ENCODE data around the gene GNG13. TPM values are rescaled to one million over a fixed set of nuclear protein-coding genes. Genes with fewer than 3 reads are reported as not detected.
A peak's percentile ranks its signal among the peaks of the same experiment; 100 is the strongest.

GNG13 gene
- total and polyA plus RNA-seq, 9 donors: not detected

DNA sequence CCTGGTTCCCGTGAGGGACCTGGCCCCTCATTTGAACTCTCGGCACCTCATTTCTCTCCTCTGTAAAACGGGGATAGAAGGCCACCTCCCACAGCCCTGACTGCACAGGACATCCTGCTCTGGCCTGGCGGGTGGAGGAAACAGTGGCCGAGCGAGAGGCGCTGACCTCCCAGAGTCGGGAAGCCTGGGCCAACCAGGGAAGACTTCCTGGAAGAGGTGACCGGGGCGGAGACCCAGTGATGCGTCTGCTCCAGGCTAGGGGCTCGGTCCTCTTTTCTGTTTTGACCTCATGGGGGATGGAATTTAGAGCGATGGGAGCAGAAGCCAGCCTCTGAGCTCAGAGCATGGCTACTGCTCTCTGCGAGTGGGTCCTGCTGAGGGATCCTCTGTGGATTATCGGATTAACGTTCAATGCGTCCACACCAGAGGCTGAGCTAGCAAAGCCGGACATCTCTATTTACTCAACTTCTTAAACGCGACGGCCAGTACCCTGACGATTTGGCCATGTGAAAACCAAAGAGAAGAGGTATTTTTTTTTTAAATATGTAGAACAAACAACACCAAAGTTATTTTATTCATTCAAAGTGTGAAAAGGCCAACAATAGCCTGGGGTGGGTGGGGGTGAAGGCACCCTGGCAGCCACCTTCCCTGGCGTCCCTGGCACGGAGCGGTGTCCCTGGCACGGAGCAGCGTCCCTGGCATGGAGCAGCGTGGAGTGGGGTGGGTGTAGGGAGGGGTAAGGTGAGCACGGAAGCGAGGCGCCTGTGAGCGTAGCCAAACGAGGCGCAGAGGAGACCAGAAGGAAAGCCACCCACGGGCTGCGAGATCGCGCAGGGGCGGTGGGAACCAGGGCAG, 49.2 kb downstream of the GNG13 start:
- DNase-seq: no peak
- 52 to 60% (median 58%) methylated on average over 39 of the region's 39 CpGs for whole genome bisulfite sequencing, 3 donors
- intact Hi-C loops (cut with DNase I): no loop called here
- TF ChIP-seq, protein P1, sequence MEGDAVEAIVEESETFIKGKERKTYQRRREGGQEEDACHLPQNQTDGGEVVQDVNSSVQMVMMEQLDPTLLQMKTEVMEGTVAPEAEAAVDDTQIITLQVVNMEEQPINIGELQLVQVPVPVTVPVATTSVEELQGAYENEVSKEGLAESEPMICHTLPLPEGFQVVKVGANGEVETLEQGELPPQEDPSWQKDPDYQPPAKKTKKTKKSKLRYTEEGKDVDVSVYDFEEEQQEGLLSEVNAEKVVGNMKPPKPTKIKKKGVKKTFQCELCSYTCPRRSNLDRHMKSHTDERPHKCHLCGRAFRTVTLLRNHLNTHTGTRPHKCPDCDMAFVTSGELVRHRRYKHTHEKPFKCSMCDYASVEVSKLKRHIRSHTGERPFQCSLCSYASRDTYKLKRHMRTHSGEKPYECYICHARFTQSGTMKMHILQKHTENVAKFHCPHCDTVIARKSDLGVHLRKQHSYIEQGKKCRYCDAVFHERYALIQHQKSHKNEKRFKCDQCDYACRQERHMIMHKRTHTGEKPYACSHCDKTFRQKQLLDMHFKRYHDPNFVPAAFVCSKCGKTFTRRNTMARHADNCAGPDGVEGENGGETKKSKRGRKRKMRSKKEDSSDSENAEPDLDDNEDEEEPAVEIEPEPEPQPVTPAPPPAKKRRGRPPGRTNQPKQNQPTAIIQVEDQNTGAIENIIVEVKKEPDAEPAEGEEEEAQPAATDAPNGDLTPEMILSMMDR (IDR thresholded peaks at IDR 0.05): no peak
- no peaks in the 10 kb centered on the region for H3K4me1 ChIP-seq (ENCODE audit: insufficient read depth)
- H3K27ac ChIP-seq: no peak overlapping the region
- H3K9me3 ChIP-seq: peaks cover 0 to under 1% of the 10 kb centered on the region in 2 donors
- H3K27me3 ChIP-seq: no peaks in the 10 kb centered on the region
- H3K4me3 ChIP-seq: no peak overlapping the region
- H3K36me3 ChIP-seq: no peaks in the 10 kb centered on the region

DNA sequence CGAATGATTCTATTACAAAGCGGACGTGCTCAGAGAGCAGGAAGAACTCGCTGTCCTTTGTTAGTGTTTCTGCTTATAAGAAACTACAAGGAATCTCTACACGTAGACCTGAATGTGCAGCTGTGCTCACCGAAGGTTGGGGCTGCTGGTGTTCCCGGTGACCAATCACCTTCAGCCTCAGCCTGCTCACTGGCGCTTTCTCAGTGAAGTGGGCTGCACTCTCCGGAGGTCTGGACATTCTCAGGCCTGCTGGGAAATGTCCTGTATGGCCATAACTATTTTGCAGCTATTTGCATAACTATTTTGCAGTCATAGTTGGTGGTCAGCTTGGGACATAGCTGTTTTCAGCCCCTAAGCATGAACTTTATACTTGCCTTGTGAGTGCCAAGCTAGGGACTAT, 50.0 kb downstream of the GNG13 start:
- TF ChIP-seq, protein P1 (IDR thresholded peaks at IDR 0.05): no peak
- TF ChIP-seq POLR2A (IDR thresholded peaks at IDR 0.05) (no peak), EP300 (IDR thresholded peaks at IDR 0.05) (no peak)
- H3K27ac ChIP-seq: no peak overlapping the region
- H3K27me3 ChIP-seq: no peaks in the 10 kb centered on the region
- no peak overlapping the region for H3K4me3 ChIP-seq
- no peaks in the 10 kb centered on the region for H3K36me3 ChIP-seq
- 34 to 48% (median 48%) methylated on average over 9 of the region's 9 CpGs for WGBS, 3 donors
- H3K9me3 ChIP-seq: no peaks in the 10 kb centered on the region
- no peak for DNase-seq
- H3K4me1 ChIP-seq (ENCODE audit: insufficient read depth): no peaks in the 10 kb centered on the region
- intact Hi-C loops (cut with DNase I): no loop called here

DNA sequence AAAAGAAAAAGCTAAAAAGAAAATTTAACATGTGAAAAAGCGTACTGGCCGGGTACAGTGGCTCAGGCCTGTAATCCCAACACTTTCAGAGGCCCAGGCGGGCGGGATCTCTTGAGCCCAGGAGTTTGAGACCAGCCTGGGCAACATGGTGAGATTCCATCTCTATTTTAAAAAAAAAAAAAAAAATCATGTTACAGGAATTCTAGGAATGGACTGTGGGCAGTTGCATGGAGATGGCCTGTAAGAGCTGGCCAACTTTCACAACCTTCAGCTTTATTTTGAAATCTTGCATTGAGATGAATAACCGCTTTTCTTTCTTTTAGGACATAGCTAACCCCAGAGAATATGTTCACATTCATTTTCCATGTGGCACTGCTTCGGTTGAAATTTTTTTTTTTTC, 51.5 kb downstream of the GNG13 start:
- no peaks in the 10 kb centered on the region for H3K9me3 ChIP-seq
- H3K27me3 ChIP-seq: no peaks in the 10 kb centered on the region
- no peaks in the 10 kb centered on the region for H3K36me3 ChIP-seq
- intact Hi-C loops (cut with DNase I): no loop called here
- no peak for DNase-seq
- no peaks in the 10 kb centered on the region for H3K4me1 ChIP-seq (ENCODE audit: insufficient read depth)
- WGBS, 3 donors: 56 to 83% (median 70%) methylated on average over 6 of the region's 6 CpGs
- no peak overlapping the region for H3K4me3 ChIP-seq
- TF ChIP-seq POLR2A (IDR thresholded peaks at IDR 0.05): no peak
- H3K27ac ChIP-seq: no peak overlapping the region

MicroRNAs within 50 kb of the gene (microRNA counts, 767-probe panel; counts per million panel counts)
- 530 counts per million, percentile 78 among the panel's probes with 10 or more counts for microRNA hsa-miR-662

Small RNA genes within 50 kb of the gene (microRNA-seq; reads per million reads assigned to microRNA genes)
- 0 reads per million in 3 donors for gene MIR662

Small RNA genes within 50 kb of the gene (small RNA-seq; reads per million reads assigned to genes)
- gene MIR662: not detected

Other genes starting within 250 kb of the GNG13 start
- gene PRR35, start 240.3 kb downstream of the GNG13 start, total RNA-seq: not detected
- not detected for gene PRR35, start 240.3 kb downstream of the GNG13 start, polyA plus RNA-seq
- gene NHLRC4, start 233.7 kb downstream of the GNG13 start, total RNA-seq: 10 to 100 TPM in 1 of 7 donors, 1 to 10 TPM in 6; 3.2 to 15.4 (median 5.0) TPM
- gene NHLRC4, start 233.7 kb downstream of the GNG13 start, polyA plus RNA-seq: 1 to 10 TPM in 1 of 2 donors, under 1 TPM in 1; 0.53 to 5.9 TPM
- gene PIGQ, start 230.8 kb downstream of the GNG13 start, total RNA-seq: 10 to 100 TPM; 24.1 to 47.7 (median 39.8) TPM
- 10 to 100 TPM in 1 of 2 donors, 1 to 10 TPM in 1; 4.3 to 36.3 TPM for gene PIGQ, start 230.8 kb downstream of the GNG13 start, polyA plus RNA-seq
- gene RAB40C, start 210.7 kb downstream of the GNG13 start, total RNA-seq: 10 to 100 TPM; 11.7 to 24.1 (median 21.4) TPM
- gene RAB40C, start 210.7 kb downstream of the GNG13 start, polyA plus RNA-seq: 10 to 100 TPM in 1 of 2 donors, 1 to 10 TPM in 1; 1.9 to 21.0 TPM
- gene WFIKKN1, start 169.7 kb downstream of the GNG13 start, total RNA-seq: 1 to 10 TPM in 5 of 7 donors, under 1 TPM in 2; 0.57 to 2.6 (median 1.3) TPM
- gene WFIKKN1, start 169.7 kb downstream of the GNG13 start, polyA plus RNA-seq: under 1 TPM; 0.10 to 0.59 TPM
- gene METTL26, start 164.4 kb downstream of the GNG13 start, total RNA-seq: 100 to 1,000 TPM in 2 of 7 donors, 10 to 100 TPM in 5; 61.8 to 139 (median 75.9) TPM
- 100 to 1,000 TPM in 1 of 2 donors, 10 to 100 TPM in 1; 12.2 to 113 TPM for gene METTL26, start 164.4 kb downstream of the GNG13 start, polyA plus RNA-seq
- gene MCRIP2, start 158.9 kb downstream of the GNG13 start, total RNA-seq: 10 to 100 TPM; 21.5 to 42.3 (median 31.3) TPM
- gene MCRIP2, start 158.9 kb downstream of the GNG13 start, polyA plus RNA-seq: 10 to 100 TPM in 1 of 2 donors, under 1 TPM in 1; 0.98 to 22.9 TPM
- 10 to 100 TPM; 22.4 to 58.2 (median 45.1) TPM for gene WDR90, start 151.4 kb downstream of the GNG13 start, total RNA-seq
- gene WDR90, start 151.4 kb downstream of the GNG13 start, polyA plus RNA-seq: 10 to 100 TPM in 1 of 2 donors, 1 to 10 TPM in 1; 1.4 to 34.9 TPM
- gene RHOT2, start 132.6 kb downstream of the GNG13 start, total RNA-seq: 100 to 1,000 TPM in 1 of 7 donors, 10 to 100 TPM in 6; 44.6 to 100 (median 80.6) TPM
- gene RHOT2, start 132.6 kb downstream of the GNG13 start, polyA plus RNA-seq: 10 to 100 TPM; 11.6 to 96.6 TPM
- gene RHBDL1, start 125.1 kb downstream of the GNG13 start, total RNA-seq: 1 to 10 TPM in 6 of 7 donors, under 1 TPM in 1; 0.50 to 4.3 (median 1.4) TPM
- under 1 TPM in 1 of 2 donors, not detected in 1; 0.80 TPM for gene RHBDL1, start 125.1 kb downstream of the GNG13 start, polyA plus RNA-seq
- 100 to 1,000 TPM in 4 of 7 donors, 10 to 100 TPM in 3; 72.3 to 115 (median 102) TPM for gene STUB1, start 120.3 kb downstream of the GNG13 start, total RNA-seq
- gene STUB1, start 120.3 kb downstream of the GNG13 start, polyA plus RNA-seq: 100 to 1,000 TPM in 1 of 2 donors, 10 to 100 TPM in 1; 20.1 to 107 TPM
- 10 to 100 TPM; 36.6 to 73.9 (median 64.0) TPM for gene JMJD8, start 116.4 kb downstream of the GNG13 start, total RNA-seq
- 10 to 100 TPM; 10.2 to 53.8 TPM for gene JMJD8, start 116.4 kb downstream of the GNG13 start, polyA plus RNA-seq
- 10 to 100 TPM in 6 of 7 donors, 1 to 10 TPM in 1; 8.4 to 17.3 (median 13.4) TPM for gene WDR24, start 110.3 kb downstream of the GNG13 start, total RNA-seq
- 10 to 100 TPM in 1 of 2 donors, under 1 TPM in 1; 0.42 to 10.3 TPM for gene WDR24, start 110.3 kb downstream of the GNG13 start, polyA plus RNA-seq
- 1 to 10 TPM in 4 of 7 donors, under 1 TPM in 2, not detected in 1; 0.48 to 2.5 (median 1.4) TPM for gene FBXL16, start 94.9 kb downstream of the GNG13 start, total RNA-seq
- gene FBXL16, start 94.9 kb downstream of the GNG13 start, polyA plus RNA-seq: under 1 TPM; 0.22 to 0.25 TPM
- 10 to 100 TPM in 5 of 7 donors, 1 to 10 TPM in 2; 4.0 to 57.1 (median 15.7) TPM for gene METRN, start 85.6 kb downstream of the GNG13 start, total RNA-seq
- gene METRN, start 85.6 kb downstream of the GNG13 start, polyA plus RNA-seq: 1 to 10 TPM in 1 of 2 donors, under 1 TPM in 1; 0.40 to 5.6 TPM
- gene ANTKMT, start 79.6 kb downstream of the GNG13 start, total RNA-seq: 10 to 100 TPM; 15.9 to 43.9 (median 26.0) TPM
- 10 to 100 TPM in 1 of 2 donors, not detected in 1; 13.2 TPM for gene ANTKMT, start 79.6 kb downstream of the GNG13 start, polyA plus RNA-seq
- 10 to 100 TPM in 1 of 7 donors, 1 to 10 TPM in 4, under 1 TPM in 1, not detected in 1; 0.40 to 44.3 (median 4.7) TPM for gene CCDC78, start 74.3 kb downstream of the GNG13 start, total RNA-seq
- gene CCDC78, start 74.3 kb downstream of the GNG13 start, polyA plus RNA-seq: under 1 TPM in 1 of 2 donors, not detected in 1; 0.41 TPM
- 10 to 100 TPM in 1 of 7 donors, 1 to 10 TPM in 6; 2.6 to 25.7 (median 3.6) TPM for gene HAGHL, start 73.6 kb downstream of the GNG13 start, total RNA-seq
- gene HAGHL, start 73.6 kb downstream of the GNG13 start, polyA plus RNA-seq: 1 to 10 TPM in 1 of 2 donors, not detected in 1; 2.6 TPM
- 10 to 100 TPM; 20.8 to 32.5 (median 22.2) TPM for gene CIAO3, start 59.7 kb downstream of the GNG13 start, total RNA-seq
- 10 to 100 TPM in 1 of 2 donors, 1 to 10 TPM in 1; 8.5 to 18.0 TPM for gene CIAO3, start 59.7 kb downstream of the GNG13 start, polyA plus RNA-seq
- 100 to 1,000 TPM in 1 of 7 donors, 10 to 100 TPM in 3, 1 to 10 TPM in 2, under 1 TPM in 1; 0.40 to 314 (median 13.6) TPM for gene MSLN, start 40.0 kb downstream of the GNG13 start, total RNA-seq
- gene MSLN, start 40.0 kb downstream of the GNG13 start, polyA plus RNA-seq: 1 to 10 TPM; 1.5 to 1.9 TPM
- gene RPUSD1, start 12.4 kb downstream of the GNG13 start, total RNA-seq: 10 to 100 TPM; 11.1 to 18.6 (median 16.1) TPM
- gene RPUSD1, start 12.4 kb downstream of the GNG13 start, polyA plus RNA-seq: 10 to 100 TPM in 1 of 2 donors, not detected in 1; 13.1 TPM
- 10 to 100 TPM in 6 of 7 donors, 1 to 10 TPM in 1; 8.5 to 25.5 (median 18.7) TPM for gene CHTF18, start 12.1 kb downstream of the GNG13 start, total RNA-seq
- 10 to 100 TPM in 1 of 2 donors, under 1 TPM in 1; 0.32 to 21.7 TPM for gene CHTF18, start 12.1 kb downstream of the GNG13 start, polyA plus RNA-seq
- gene LMF1, start 170.2 kb upstream of the GNG13 start, total RNA-seq: 10 to 100 TPM; 18.7 to 31.9 (median 23.8) TPM
- 10 to 100 TPM in 1 of 2 donors, 1 to 10 TPM in 1; 7.8 to 17.8 TPM for gene LMF1, start 170.2 kb upstream of the GNG13 start, polyA plus RNA-seq
- gene SOX8, start 181.0 kb upstream of the GNG13 start, total RNA-seq: under 1 TPM; 0.08 to 0.48 (median 0.32) TPM
- gene SOX8, start 181.0 kb upstream of the GNG13 start, polyA plus RNA-seq: under 1 TPM; 0.25 to 0.52 TPM

Measured in ovary (tissue), 9 donors.